ENCODE results near the gene SERPINA9.
"Not testable (repeated sequence)": the region's sequence is repeated elsewhere in the genome, so short reads cannot be mapped to it uniquely, and the experiment has no call there.

DNA sequence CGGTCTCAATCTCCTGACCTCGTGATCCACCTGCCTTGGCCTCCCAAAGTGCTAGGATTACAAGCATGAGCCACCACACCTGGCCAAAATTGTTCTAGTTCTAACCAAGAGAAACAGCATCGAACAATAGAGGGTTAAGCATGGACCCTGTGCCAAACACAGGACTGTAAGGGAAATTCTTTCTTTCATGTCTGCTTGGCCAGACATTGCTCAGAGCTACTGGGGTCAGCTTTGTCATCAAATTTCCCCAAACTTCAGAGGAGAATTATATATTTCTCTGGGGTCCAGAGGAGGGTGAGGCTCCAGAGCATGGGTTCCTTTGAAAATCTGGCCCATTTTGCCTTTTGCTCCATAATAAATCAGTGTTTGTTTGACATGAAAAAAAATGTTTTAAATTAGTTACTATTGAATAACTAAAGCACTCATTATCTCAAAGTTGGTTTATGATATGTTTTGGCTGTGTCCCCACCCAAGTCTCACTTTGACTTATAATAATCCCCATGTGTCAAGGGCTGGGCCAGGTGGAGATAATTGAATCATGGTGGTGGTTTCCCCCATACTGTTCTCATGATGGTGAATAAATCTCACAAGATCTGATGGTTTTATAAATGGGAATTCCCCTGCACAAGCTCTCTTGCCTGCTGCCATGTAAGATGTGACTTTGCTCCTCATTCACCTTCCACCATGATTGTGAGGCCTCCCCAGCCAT lies 58.3 kb downstream of the SERPINA9 start:
- TF ChIP-seq YY1 (IDR thresholded peaks at IDR 0.05; ENCODE audit: insufficient read depth, insufficient read length); ZNF274 (IDR thresholded peaks at IDR 0.05; ENCODE audit: low read depth, low read length); SUZ12 (IDR thresholded peaks at IDR 0.05; ENCODE audit: extremely low read depth, insufficient read depth, insufficient read length): not testable (repeated sequence)
